ENCODE measurements around the gene CBARP. TPM values are rescaled to one million over a fixed set of nuclear protein-coding genes. Genes with fewer than 3 reads are reported as not detected.

Gene CBARP
- total and polyA plus RNA-seq, 2 of the 13 experiments (the other 11 are each of a cell fraction or from before 2014, with no cell fraction given) = 1.2 to 1.4 TPM

DNA sequence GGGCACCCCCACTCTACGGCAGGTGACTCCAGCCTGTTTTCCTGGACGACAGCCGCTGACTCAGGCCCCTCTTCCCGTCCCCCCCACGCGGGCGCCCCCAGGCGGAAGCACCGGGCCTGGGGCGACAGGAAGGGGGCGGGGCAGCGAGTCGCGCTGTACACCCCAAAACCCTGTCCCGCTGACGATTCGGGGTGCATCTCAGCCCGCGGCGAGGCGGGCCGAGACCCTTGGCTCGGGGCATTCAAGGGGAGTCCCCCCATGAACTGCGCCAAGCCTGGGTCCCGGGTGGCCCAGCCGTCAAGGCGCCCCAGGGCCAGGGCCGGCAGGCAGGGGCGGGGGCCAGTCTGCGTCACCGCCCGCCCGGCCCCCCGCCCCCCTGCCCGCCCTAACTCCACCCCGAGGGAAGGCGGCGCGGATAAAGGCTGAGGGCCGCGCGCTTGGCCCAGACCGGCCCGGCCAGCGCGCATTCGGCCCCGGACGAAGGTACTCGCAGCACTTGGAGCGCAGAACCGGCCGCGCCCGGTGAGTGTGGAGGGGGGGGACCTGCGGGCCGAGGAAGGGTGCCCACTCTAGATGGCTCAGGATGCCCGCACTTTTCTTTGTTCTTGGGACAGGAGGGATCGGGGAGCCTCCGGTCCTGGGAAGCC is 10.5 kb upstream of the CBARP start, which contains the start of gene MIDN (continued):
- TF ChIP-seq, protein P1, sequence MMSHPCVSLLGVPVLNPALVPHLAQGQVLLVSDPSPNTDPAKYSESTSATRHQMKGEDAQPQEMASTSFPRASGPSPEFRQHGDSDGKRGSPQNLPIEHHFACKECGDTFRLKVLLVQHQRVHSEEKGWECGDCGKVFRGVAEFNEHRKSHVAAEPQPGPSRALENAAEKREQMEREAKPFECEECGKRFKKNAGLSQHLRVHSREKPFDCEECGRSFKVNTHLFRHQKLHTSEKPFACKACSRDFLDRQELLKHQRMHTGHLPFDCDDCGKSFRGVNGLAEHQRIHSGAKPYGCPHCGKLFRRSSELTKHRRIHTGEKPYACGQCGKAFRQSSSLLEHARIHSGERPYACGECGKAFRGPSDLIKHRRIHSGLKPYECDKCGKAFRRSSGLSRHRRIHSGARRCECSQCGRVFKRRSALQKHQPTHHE (CRISPR knock-in tag; IDR thresholded peaks at IDR 0.05; ENCODE audit: borderline replicate concordance) = 0 out of 2 replicates have a peak, but pooled peaks have one; percentile 61
- TF ChIP-seq ZKSCAN8 (CRISPR knock-in tag; IDR thresholded peaks at IDR 0.05; ENCODE audit: borderline replicate concordance) (peak; percentile 63), ZNF282 (IDR thresholded peaks at IDR 0.05; ENCODE audit: partially characterized antibody) (no peak), SAP130 (CRISPR knock-in tag; IDR thresholded peaks at IDR 0.05; ENCODE audit: low read depth) (peak; percentile 71), ZNF749 (CRISPR knock-in tag; IDR thresholded peaks at IDR 0.05; ENCODE audit: borderline replicate concordance) (no peak), KAT2B (IDR thresholded peaks at IDR 0.05; ENCODE audit: borderline replicate concordance, low read depth, low read length) (no peak), ZNF180 (CRISPR knock-in tag; IDR thresholded peaks at IDR 0.05; ENCODE audit: borderline replicate concordance, low read depth) (no peak), SNAPC2 (CRISPR knock-in tag; IDR thresholded peaks at IDR 0.05) (peak; percentile 40; the same call in 1 of the 2 replicates), ZNF788 (CRISPR knock-in tag; IDR thresholded peaks at IDR 0.05; ENCODE audit: borderline replicate concordance) (no peak), ZNF138 (CRISPR knock-in tag; IDR thresholded peaks at IDR 0.05; ENCODE audit: low read depth) (no peak), CENPX (CRISPR knock-in tag; IDR thresholded peaks at IDR 0.05) (no peak), ZNF274 (CRISPR knock-in tag; IDR thresholded peaks at IDR 0.05) (peak; percentile 38; the same call in 1 of the 2 replicates), ZNF550 (CRISPR knock-in tag; IDR thresholded peaks at IDR 0.05; ENCODE audit: borderline replicate concordance) (0 out of 2 replicates have a peak, but pooled peaks have one; percentile 28)
- TF ChIP-seq, protein P2, sequence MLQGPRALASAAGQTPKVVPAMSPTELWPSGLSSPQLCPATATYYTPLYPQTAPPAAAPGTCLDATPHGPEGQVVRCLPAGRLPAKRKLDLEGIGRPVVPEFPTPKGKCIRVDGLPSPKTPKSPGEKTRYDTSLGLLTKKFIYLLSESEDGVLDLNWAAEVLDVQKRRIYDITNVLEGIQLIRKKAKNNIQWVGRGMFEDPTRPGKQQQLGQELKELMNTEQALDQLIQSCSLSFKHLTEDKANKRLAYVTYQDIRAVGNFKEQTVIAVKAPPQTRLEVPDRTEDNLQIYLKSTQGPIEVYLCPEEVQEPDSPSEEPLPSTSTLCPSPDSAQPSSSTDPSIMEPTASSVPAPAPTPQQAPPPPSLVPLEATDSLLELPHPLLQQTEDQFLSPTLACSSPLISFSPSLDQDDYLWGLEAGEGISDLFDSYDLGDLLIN (CRISPR knock-in tag; IDR thresholded peaks at IDR 0.05; ENCODE audit: borderline replicate concordance) = no peak
- TF ChIP-seq, protein P3, sequence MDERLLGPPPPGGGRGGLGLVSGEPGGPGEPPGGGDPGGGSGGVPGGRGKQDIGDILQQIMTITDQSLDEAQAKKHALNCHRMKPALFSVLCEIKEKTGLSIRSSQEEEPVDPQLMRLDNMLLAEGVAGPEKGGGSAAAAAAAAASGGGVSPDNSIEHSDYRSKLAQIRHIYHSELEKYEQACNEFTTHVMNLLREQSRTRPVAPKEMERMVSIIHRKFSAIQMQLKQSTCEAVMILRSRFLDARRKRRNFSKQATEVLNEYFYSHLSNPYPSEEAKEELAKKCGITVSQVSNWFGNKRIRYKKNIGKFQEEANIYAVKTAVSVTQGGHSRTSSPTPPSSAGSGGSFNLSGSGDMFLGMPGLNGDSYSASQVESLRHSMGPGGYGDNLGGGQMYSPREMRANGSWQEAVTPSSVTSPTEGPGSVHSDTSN (CRISPR knock-in tag; IDR thresholded peaks at IDR 0.05) = no peak
- TF ChIP-seq, protein P4, sequence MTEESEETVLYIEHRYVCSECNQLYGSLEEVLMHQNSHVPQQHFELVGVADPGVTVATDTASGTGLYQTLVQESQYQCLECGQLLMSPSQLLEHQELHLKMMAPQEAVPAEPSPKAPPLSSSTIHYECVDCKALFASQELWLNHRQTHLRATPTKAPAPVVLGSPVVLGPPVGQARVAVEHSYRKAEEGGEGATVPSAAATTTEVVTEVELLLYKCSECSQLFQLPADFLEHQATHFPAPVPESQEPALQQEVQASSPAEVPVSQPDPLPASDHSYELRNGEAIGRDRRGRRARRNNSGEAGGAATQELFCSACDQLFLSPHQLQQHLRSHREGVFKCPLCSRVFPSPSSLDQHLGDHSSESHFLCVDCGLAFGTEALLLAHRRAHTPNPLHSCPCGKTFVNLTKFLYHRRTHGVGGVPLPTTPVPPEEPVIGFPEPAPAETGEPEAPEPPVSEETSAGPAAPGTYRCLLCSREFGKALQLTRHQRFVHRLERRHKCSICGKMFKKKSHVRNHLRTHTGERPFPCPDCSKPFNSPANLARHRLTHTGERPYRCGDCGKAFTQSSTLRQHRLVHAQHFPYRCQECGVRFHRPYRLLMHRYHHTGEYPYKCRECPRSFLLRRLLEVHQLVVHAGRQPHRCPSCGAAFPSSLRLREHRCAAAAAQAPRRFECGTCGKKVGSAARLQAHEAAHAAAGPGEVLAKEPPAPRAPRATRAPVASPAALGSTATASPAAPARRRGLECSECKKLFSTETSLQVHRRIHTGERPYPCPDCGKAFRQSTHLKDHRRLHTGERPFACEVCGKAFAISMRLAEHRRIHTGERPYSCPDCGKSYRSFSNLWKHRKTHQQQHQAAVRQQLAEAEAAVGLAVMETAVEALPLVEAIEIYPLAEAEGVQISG (CRISPR knock-in tag; IDR thresholded peaks at IDR 0.05) = peak; percentile 69
- TF ChIP-seq, protein P5, sequence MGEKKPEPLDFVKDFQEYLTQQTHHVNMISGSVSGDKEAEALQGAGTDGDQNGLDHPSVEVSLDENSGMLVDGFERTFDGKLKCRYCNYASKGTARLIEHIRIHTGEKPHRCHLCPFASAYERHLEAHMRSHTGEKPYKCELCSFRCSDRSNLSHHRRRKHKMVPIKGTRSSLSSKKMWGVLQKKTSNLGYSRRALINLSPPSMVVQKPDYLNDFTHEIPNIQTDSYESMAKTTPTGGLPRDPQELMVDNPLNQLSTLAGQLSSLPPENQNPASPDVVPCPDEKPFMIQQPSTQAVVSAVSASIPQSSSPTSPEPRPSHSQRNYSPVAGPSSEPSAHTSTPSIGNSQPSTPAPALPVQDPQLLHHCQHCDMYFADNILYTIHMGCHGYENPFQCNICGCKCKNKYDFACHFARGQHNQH (CRISPR knock-in tag; IDR thresholded peaks at IDR 0.05) = peak; percentile 75
- TF ChIP-seq, protein P6, sequence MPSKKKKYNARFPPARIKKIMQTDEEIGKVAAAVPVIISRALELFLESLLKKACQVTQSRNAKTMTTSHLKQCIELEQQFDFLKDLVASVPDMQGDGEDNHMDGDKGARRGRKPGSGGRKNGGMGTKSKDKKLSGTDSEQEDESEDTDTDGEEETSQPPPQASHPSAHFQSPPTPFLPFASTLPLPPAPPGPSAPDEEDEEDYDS (CRISPR knock-in tag; IDR thresholded peaks at IDR 0.05) = peak; percentile 94
